ENCODE results near the gene SYNPO2L. TPM values are rescaled to one million over a fixed set of nuclear protein-coding genes. Genes with fewer than 3 reads are reported as not detected.

The SYNPO2L gene
- total RNA-seq, 1 donor from 2014 or later = not detected

DNA sequence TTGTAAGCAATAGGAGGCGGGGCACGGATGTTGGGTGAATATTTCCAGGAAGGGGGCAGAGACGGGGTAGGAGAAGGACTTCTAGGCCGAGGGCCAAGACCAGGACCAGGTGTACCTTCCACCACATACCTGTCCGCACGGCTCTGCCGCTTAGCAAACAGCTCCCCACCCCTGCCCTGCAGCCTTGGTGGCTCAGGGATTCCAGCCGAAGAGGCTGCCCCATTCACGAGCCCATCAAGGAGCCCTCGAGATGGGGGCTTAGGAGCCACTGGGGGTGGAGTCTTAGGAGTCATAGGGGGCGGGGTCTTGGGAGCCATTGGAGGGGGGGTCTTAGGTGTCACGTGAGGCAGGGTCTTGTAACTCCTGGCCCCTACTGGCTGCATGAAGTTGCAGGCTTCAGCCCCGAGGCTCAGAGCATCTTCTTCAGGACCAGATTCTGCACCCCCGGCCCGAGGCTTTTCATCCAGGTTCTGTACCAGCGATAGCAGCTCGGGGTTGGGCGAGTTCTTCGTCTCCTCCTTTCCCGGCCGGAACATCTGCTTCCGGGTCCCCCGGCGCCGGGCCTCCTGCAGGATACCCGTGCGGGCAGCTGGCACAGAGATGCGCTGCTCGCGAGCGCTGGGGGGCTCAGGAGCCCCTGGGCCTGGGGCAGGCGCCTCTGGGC lies 8.5 kb downstream of the SYNPO2L start:
- H3K4me1 Mint-ChIP-seq (ENCODE audit: unreplicated experiment) = peaks cover 7% of the 10 kb centered on the region
- H3K4me3 Mint-ChIP-seq (ENCODE audit: unreplicated experiment) = peak overlapping the region; percentile 76
- TF ChIP-seq, protein P1, sequence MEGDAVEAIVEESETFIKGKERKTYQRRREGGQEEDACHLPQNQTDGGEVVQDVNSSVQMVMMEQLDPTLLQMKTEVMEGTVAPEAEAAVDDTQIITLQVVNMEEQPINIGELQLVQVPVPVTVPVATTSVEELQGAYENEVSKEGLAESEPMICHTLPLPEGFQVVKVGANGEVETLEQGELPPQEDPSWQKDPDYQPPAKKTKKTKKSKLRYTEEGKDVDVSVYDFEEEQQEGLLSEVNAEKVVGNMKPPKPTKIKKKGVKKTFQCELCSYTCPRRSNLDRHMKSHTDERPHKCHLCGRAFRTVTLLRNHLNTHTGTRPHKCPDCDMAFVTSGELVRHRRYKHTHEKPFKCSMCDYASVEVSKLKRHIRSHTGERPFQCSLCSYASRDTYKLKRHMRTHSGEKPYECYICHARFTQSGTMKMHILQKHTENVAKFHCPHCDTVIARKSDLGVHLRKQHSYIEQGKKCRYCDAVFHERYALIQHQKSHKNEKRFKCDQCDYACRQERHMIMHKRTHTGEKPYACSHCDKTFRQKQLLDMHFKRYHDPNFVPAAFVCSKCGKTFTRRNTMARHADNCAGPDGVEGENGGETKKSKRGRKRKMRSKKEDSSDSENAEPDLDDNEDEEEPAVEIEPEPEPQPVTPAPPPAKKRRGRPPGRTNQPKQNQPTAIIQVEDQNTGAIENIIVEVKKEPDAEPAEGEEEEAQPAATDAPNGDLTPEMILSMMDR (IDR thresholded peaks at IDR 0.05) = no peak
- no peaks in the 10 kb centered on the region for H3K36me3 Mint-ChIP-seq (ENCODE audit: unreplicated experiment)
- no peaks in the 10 kb centered on the region for H3K27me3 Mint-ChIP-seq (ENCODE audit: unreplicated experiment)
- DNase-seq (ENCODE audit: extremely low spot score, unreplicated experiment) = no peak
- peak overlapping the region; percentile 18 for H3K27ac Mint-ChIP-seq (ENCODE audit: unreplicated experiment)
- no peaks in the 10 kb centered on the region for H3K9me3 Mint-ChIP-seq (ENCODE audit: unreplicated experiment)

DNA sequence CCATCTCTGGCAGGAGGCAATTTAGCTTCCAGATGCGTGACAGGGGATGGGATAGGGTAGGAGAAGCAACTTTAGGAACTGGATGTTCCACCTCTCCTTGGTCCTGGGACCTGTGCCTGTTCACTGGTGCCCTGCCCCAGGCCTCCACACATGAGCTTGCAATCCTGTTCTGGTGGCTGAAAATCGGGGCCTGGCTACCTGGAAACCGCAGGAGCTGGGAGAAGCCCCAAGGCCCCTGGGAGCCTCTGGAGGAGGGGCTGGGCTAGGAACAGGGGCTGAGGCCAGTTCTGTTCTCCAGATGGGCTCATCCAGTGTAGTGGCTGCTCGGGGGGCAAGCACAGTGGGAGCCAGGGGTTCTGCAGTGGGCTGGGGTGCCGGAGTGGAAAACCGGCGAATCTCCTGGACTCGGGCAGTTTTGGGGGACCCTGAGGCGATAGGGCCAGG lies 9.2 kb downstream of the SYNPO2L start:
- peaks cover 11% of the 10 kb centered on the region for H3K4me1 Mint-ChIP-seq (ENCODE audit: unreplicated experiment)
- TF ChIP-seq, protein P1 (IDR thresholded peaks at IDR 0.05) = no peak
- DNase-seq (ENCODE audit: extremely low spot score, unreplicated experiment) = no peak
- H3K27me3 Mint-ChIP-seq (ENCODE audit: unreplicated experiment) = no peaks in the 10 kb centered on the region
- H3K27ac Mint-ChIP-seq (ENCODE audit: unreplicated experiment) = no peak overlapping the region
- no peaks in the 10 kb centered on the region for H3K36me3 Mint-ChIP-seq (ENCODE audit: unreplicated experiment)
- peak overlapping the region; percentile 76 for H3K4me3 Mint-ChIP-seq (ENCODE audit: unreplicated experiment)
- H3K9me3 Mint-ChIP-seq (ENCODE audit: unreplicated experiment) = no peaks in the 10 kb centered on the region

DNA sequence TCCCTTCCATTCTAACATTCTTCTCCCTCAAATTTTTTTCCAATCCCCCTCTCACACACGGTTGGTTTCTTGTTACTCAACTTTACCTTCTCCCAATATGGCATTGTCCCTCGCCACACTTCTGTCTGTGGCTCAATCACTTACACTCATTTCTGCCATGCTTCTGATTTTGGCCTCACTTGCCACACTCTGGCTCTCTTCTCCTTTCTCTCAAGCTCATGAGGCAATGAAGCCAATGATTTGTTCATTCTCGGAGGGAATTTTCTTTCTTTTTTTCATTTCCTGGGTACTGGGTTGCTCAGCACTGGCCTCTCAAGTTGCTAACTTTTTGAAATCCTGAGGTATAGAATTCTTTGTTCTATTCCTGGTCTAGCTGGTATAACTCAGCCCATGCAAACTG lies 10.6 kb downstream of the SYNPO2L start:
- TF ChIP-seq, protein P1 (IDR thresholded peaks at IDR 0.05) = no peak
- no peak for DNase-seq (ENCODE audit: extremely low spot score, unreplicated experiment)
- Mint-ChIP-seq H3K27ac (ENCODE audit: unreplicated experiment) (no peak overlapping the region), H3K27me3 (ENCODE audit: unreplicated experiment) (no peaks in the 10 kb centered on the region), H3K4me3 (ENCODE audit: unreplicated experiment) (no peak overlapping the region), H3K4me1 (ENCODE audit: unreplicated experiment) (peaks cover 16% of the 10 kb centered on the region), H3K36me3 (ENCODE audit: unreplicated experiment) (no peaks in the 10 kb centered on the region), H3K9me3 (ENCODE audit: unreplicated experiment) (no peaks in the 10 kb centered on the region)

DNA sequence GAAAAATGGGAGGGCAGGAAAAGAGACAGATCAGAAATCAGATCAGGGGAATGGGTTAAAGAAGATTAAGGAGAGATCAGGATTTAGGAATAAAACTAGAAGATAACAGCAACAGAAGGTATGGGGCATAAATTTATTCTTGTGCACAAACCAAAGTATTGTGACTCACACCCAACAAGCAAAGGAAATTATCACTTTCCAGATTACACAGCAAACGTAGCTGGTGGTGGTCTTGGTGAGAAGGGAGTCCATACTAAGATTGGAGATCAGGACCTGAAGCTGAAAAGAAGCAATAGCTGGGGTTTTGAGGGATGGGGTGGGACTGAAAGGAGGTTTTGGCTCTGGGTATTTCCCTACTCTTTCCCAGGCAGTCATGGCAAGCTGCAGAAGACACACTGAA lies 11.1 kb downstream of the SYNPO2L start:
- no peak overlapping the region for H3K27ac Mint-ChIP-seq (ENCODE audit: unreplicated experiment)
- no peaks in the 10 kb centered on the region for H3K27me3 Mint-ChIP-seq (ENCODE audit: unreplicated experiment)
- peaks cover 16% of the 10 kb centered on the region for H3K4me1 Mint-ChIP-seq (ENCODE audit: unreplicated experiment)
- no peak overlapping the region for H3K4me3 Mint-ChIP-seq (ENCODE audit: unreplicated experiment)
- TF ChIP-seq, protein P1 (IDR thresholded peaks at IDR 0.05) = no peak
- H3K9me3 Mint-ChIP-seq (ENCODE audit: unreplicated experiment) = no peaks in the 10 kb centered on the region
- H3K36me3 Mint-ChIP-seq (ENCODE audit: unreplicated experiment) = no peaks in the 10 kb centered on the region
- no peak for DNase-seq (ENCODE audit: extremely low spot score, unreplicated experiment)

DNA sequence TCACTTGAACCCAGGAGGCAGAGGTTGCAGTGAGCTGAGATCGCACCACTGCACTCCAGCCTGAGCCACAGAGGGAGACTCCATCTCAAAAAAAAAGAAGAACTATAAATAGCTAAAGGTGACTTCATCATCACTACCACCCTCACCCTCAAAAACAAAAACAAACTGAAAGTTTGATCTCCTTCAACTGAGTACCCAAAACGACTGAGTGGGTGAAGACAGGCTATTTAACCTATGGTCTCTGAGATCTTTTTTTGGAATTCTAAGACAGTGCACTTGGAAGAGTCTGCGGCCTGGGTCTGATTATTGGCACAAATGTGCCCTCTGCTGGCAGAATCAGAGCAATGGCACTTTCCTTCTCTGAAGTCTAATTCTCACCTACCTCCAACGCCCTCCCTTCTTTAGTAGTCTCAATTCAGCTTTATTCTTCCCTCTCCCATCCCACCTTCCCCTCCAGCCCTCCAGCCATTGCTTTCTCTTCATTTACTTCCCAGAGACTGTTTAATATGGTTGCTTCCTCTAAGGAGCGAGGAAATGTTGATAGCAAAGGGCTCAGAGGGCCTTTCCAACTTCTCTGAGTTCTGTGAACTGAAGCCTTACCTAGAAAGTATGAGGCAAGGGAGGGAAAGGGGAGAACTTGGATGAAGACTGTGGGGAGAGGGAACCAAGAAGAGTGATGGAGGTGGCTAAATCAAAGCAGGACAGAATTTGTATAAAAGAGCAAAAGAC lies 11.7 kb downstream of the SYNPO2L start:
- no peak overlapping the region for H3K27ac Mint-ChIP-seq (ENCODE audit: unreplicated experiment)
- no peak for DNase-seq (ENCODE audit: extremely low spot score, unreplicated experiment)
- peaks cover 16% of the 10 kb centered on the region for H3K4me1 Mint-ChIP-seq (ENCODE audit: unreplicated experiment)
- H3K27me3 Mint-ChIP-seq (ENCODE audit: unreplicated experiment) = no peaks in the 10 kb centered on the region
- no peak overlapping the region for H3K4me3 Mint-ChIP-seq (ENCODE audit: unreplicated experiment)
- TF ChIP-seq, protein P1 (IDR thresholded peaks at IDR 0.05) = peak; percentile 90
- H3K9me3 Mint-ChIP-seq (ENCODE audit: unreplicated experiment) = no peaks in the 10 kb centered on the region
- H3K36me3 Mint-ChIP-seq (ENCODE audit: unreplicated experiment) = no peaks in the 10 kb centered on the region

All from osteocyte (in vitro differentiated cells).